Measurements from ENCODE around the gene HDHD3. TPM values are rescaled to one million over a fixed set of nuclear protein-coding genes. Genes with fewer than 3 reads are reported as not detected.

The HDHD3 gene
- total RNA-seq, 4 donors from 2014 or later: 17.0 to 31.3 (median 25.1) TPM

DNA sequence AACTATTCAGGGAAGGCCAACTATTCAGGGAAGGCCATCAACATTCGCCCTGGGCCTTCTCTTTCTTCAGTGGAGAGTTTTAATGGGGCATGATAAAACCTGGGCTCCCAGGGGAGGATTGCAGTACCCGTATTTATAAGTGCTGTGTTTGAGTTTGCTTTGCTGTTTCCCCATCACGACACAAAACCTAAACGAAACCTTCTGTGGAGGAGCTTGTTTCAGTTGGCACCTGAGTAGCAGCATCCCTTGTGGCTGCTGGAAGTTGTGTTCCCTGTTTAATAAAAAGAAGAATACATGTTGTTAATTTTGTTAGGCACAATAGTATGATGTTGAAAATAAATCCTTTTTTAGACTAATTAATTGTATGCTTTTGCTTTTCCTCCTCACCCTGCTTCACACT lies 45.0 kb downstream of the HDHD3 start:
- Histone ChIP-seq H3K27ac (no peak overlapping the region), H3K27me3 (no peaks in the 10 kb centered on the region), H3K4me1 (no peaks in the 10 kb centered on the region), H3K36me3 (peaks cover 0 to 48% of the 10 kb centered on the region in 2 donors), H3K4me3 (no peak overlapping the region), H3K9me3 (no peaks in the 10 kb centered on the region)
- no peak for TF ChIP-seq EP300 (IDR thresholded peaks at IDR 0.05)
- TF ChIP-seq POLR2AphosphoS5 (IDR thresholded peaks at IDR 0.05): no peak
- TF ChIP-seq POLR2A (IDR thresholded peaks at IDR 0.05): no peak
- TF ChIP-seq, protein P1, sequence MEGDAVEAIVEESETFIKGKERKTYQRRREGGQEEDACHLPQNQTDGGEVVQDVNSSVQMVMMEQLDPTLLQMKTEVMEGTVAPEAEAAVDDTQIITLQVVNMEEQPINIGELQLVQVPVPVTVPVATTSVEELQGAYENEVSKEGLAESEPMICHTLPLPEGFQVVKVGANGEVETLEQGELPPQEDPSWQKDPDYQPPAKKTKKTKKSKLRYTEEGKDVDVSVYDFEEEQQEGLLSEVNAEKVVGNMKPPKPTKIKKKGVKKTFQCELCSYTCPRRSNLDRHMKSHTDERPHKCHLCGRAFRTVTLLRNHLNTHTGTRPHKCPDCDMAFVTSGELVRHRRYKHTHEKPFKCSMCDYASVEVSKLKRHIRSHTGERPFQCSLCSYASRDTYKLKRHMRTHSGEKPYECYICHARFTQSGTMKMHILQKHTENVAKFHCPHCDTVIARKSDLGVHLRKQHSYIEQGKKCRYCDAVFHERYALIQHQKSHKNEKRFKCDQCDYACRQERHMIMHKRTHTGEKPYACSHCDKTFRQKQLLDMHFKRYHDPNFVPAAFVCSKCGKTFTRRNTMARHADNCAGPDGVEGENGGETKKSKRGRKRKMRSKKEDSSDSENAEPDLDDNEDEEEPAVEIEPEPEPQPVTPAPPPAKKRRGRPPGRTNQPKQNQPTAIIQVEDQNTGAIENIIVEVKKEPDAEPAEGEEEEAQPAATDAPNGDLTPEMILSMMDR (IDR thresholded peaks at IDR 0.05): no peak
- ATAC-seq: no peak
- 37 to 60% methylated on average over 2 to 4 of the region's 4 CpGs for WGBS, 2 donors (ENCODE audit: low coverage in 1 of 2)

DNA sequence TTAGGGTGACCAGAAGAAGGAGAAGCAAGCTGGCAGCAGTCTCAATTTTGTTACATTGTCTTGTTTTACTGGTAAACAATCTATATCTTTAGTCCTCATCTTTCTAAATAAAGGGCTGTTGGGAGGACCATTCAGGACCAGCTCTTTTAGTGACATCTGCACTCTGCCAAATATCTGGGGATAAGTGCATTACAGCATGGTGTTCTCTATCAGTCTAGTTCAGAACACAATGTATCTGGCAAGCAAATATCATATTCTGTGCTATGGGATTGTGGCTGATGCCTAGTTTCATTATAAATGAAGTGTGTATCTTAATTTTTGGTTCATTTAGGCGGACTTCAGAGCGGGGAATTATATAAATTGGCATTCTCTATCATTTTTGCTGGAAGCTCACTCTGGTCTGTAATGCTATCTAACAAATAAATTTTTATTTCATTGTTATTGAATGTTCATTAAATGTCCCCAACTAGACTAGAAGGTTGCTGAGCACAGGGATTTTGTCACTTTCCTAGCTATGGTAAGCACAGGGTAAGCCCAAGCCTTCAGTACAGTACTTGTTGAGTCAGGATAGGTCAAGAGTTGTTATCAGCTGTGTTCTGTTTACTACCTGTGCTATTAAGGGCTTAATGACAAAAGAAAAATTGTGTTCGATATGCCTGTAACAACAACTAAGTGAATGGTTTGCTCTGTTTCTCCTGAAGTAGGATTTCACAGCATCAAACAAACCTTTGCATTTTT lies 48.6 kb downstream of the HDHD3 start:
- no peak overlapping the region for H3K27ac ChIP-seq
- no peaks in the 10 kb centered on the region for H3K27me3 ChIP-seq
- peaks cover 0 to 42% of the 10 kb centered on the region in 2 donors for H3K36me3 ChIP-seq
- no peak for TF ChIP-seq POLR2AphosphoS5 (IDR thresholded peaks at IDR 0.05)
- TF ChIP-seq, protein P1 (IDR thresholded peaks at IDR 0.05): no peak
- TF ChIP-seq POLR2A (IDR thresholded peaks at IDR 0.05): no peak
- TF ChIP-seq EP300 (IDR thresholded peaks at IDR 0.05): no peak
- 86 to 91% methylated on average over 1 to 3 of the region's 3 CpGs for WGBS, 2 donors (ENCODE audit: low coverage in 1 of 2)
- H3K4me1 ChIP-seq: no peaks in the 10 kb centered on the region
- H3K9me3 ChIP-seq: no peaks in the 10 kb centered on the region
- no peak overlapping the region for H3K4me3 ChIP-seq
- no peak for ATAC-seq

DNA sequence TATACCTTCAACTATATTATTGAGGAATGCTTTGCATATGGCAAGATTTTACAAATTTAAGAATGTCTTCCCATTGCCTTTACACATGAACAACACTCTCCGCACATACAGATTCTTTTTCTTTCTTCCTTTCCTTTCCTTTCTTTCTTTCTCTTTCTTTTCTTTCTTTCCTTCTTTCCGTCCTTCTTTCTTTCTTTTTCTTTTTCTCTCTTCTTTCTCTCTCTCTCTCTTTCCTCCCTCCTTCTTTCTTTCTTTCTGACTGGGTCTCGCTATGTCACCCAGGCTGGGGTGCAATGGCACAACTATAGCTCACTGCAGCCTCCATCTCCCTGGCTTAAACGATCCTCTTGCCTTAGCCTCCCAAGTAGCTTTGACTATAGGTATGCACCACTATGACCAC lies 50.6 kb downstream of the HDHD3 start:
- H3K4me3 ChIP-seq: no peak overlapping the region
- no peak for ATAC-seq
- peaks cover 0 to 47% of the 10 kb centered on the region in 2 donors for H3K36me3 ChIP-seq
- H3K4me1 ChIP-seq: no peaks in the 10 kb centered on the region
- H3K9me3 ChIP-seq: no peaks in the 10 kb centered on the region
- TF ChIP-seq POLR2A (IDR thresholded peaks at IDR 0.05) (no peak), POLR2AphosphoS5 (IDR thresholded peaks at IDR 0.05) (no peak), EP300 (IDR thresholded peaks at IDR 0.05) (no peak)
- TF ChIP-seq, protein P1 (IDR thresholded peaks at IDR 0.05): no peak
- H3K27me3 ChIP-seq: no peaks in the 10 kb centered on the region
- WGBS, 2 donors (ENCODE audit: low coverage in 1 of 2): 89 to 96% methylated on average over 3 to 4 of the region's 4 CpGs
- H3K27ac ChIP-seq: no peak overlapping the region

Other genes with a start within 250 kb of the HDHD3 start
- gene SLC31A2, start 226.0 kb downstream of the HDHD3 start, total RNA-seq: 10 to 100 TPM in 3 of 4 donors, 1 to 10 TPM in 1; 6.7 to 26.6 (median 13.6) TPM
- 10 to 100 TPM; 20.2 to 30.7 (median 22.7) TPM for gene FKBP15, start 155.7 kb downstream of the HDHD3 start, total RNA-seq
- 1 to 10 TPM; 8.7 to 9.8 (median 9.4) TPM for gene SLC31A1, start 155.4 kb downstream of the HDHD3 start, total RNA-seq
- gene CDC26, start 101.4 kb downstream of the HDHD3 start, total RNA-seq: 10 to 100 TPM; 31.4 to 54.4 (median 42.1) TPM
- 10 to 100 TPM; 13.4 to 20.5 (median 16.5) TPM for gene PRPF4, start 101.3 kb downstream of the HDHD3 start, total RNA-seq
- gene RNF183, start 73.6 kb downstream of the HDHD3 start, total RNA-seq: under 1 TPM in 1 of 4 donors, not detected in 3; 0.37 TPM
- gene WDR31, start 36.7 kb downstream of the HDHD3 start, total RNA-seq: 1 to 10 TPM; 1.2 to 2.8 (median 2.3) TPM
- gene BSPRY, start 27.4 kb downstream of the HDHD3 start, total RNA-seq: 1 to 10 TPM in 1 of 4 donors, under 1 TPM in 3; 0.16 to 4.0 (median 0.36) TPM
- gene ALAD, start 24.3 kb upstream of the HDHD3 start, total RNA-seq: 10 to 100 TPM; 17.3 to 34.2 (median 17.9) TPM
- 10 to 100 TPM; 32.3 to 47.1 (median 34.6) TPM for gene POLE3, start 33.7 kb upstream of the HDHD3 start, total RNA-seq
- gene C9orf43, start 33.8 kb upstream of the HDHD3 start, total RNA-seq: 1 to 10 TPM in 2 of 4 donors, under 1 TPM in 1, not detected in 1; 0.54 to 2.5 (median 1.7) TPM
- gene RGS3, start 86.7 kb upstream of the HDHD3 start, total RNA-seq: 100 to 1,000 TPM in 1 of 4 donors, 10 to 100 TPM in 3; 43.9 to 122 (median 72.7) TPM